NCI-H345 treated with DMSO at 0.1 percent for 48 hours (cell line): ENCODE results near the gene HOXA7.

Experiments
- DNase-seq: peaks from one replicate; lab custom pipeline; 2025; ENCODE audit not compliant: unreplicated experiment; lab: John Stamatoyannopoulos, UW

HOXA7 gene

GRCh38 chr7:27193335-27194001 lies 37.0 kb upstream of the HOXA7 start:
- DNase-seq, result no peak

GRCh38 chr7:27192546-27193334 lies 36.3 kb upstream of the HOXA7 start:
- no peak for DNase-seq

- DNase-seq, result no peak
Measured at GRCh38 chr7:27191833-27192545, 35.5 kb upstream of the HOXA7 start.

GRCh38 chr7:27191161-27191731 lies 34.8 kb upstream of the HOXA7 start:
- DNase-seq, result no peak

- DNase-seq, result no peak
Measured at GRCh38 chr7:27189997-27190748, 33.7 kb upstream of the HOXA7 start.

GRCh38 chr7:27189295-27189996 lies 33.0 kb upstream of the HOXA7 start:
- no peak for DNase-seq

GRCh38 chr7:27188386-27189294 lies 32.2 kb upstream of the HOXA7 start:
- DNase-seq, result no peak

- no peak for DNase-seq
Measured at GRCh38 chr7:27187475-27188385, 31.3 kb upstream of the HOXA7 start.

- no peak for DNase-seq
Measured at GRCh38 chr7:27186668-27187474, 30.4 kb upstream of the HOXA7 start.

- no peak for DNase-seq
Measured at GRCh38 chr7:27185854-27186667, 29.6 kb upstream of the HOXA7 start.

GRCh38 chr7:27185013-27185853 lies 28.8 kb upstream of the HOXA7 start, which contains the start of gene HOXA11:
TSS of gene HOXA11 (minus strand) at chr7:27185232. CDS start at chr7:27185144, 88 bp downstream.
- no peak for DNase-seq

- no peak for DNase-seq
Measured at GRCh38 chr7:27184337-27185012, 28.0 kb upstream of the HOXA7 start.

GRCh38 chr7:27183682-27184336 lies 27.3 kb upstream of the HOXA7 start:
- DNase-seq, result peak; percentile 27
